HG03097 (cell line): ENCODE results near the gene SEMA3E.
A peak's percentile ranks its signal among the peaks of the same experiment; 100 is the strongest.
"Not testable (repeated sequence)": the region's sequence is repeated elsewhere in the genome, so short reads cannot be mapped to it uniquely, and the experiment has no call there.

ENCODE experiments used
- ATAC-seq: cut with Tn5 transposase; IDR thresholded peaks from one replicate; pipeline ENCODE4 v1.9.1; 2021; ENCODE audit not compliant: unreplicated experiment, low FRiP score

SEMA3E gene

DNA sequence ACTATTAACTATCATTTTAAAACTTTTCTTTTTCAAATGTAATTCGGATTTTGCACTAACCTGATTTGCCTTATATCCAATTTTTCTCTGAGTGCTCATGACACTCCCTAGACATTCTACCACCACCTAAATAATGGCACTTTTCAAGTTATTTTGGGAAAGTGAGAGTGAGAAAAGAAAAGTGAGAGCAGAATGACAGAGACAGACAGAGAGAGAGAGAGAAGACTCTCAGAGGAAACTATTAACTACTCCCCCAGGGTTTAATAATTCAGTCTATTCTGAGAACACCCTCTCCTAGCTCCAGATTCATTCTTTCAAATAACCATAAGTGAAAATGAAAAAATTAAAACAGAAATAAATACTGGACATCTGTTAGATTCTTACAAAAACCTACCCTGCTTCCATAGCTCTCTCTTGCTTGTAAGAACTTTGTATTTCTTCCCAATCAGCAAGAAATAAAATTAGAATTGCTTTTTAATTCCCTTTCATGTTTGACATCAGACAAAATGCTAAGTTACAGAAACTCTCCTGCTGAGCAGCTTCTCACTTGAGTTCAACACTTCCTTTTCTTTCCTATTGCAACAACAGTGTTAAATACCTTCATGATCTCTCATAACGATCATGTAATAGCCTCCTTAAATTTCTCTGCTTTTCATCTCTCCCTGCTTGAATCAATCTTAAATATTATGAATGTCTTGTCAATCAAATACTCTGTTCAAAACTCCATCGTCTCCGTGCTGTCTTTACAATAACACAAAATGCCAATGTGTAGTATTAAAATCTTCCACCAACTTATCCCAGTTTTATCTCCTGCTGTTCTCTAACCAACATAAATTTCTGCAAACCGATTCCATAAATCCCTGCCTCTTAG, 191.7 kb downstream of the SEMA3E start:
- ATAC-seq, result peak; percentile 54

DNA sequence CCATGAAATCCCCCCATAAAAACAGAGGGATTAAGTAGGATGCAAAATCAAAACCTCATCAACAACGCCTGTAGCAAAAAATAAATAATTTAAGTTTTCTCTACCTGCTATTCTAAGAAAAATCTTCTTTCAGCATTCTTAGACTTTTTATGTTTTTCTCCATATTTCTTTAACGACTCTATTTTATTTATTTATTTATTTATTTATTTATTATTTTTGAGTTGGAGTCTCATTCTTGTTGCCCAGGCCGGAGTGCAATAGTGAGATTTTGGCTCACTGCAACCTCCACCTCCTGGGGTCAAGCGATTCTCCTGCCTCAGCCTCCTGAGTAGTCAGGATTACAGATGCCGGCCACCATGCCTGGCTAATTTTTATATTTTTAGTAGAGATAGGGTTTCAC, 192.5 kb downstream of the SEMA3E start:
- no peak for ATAC-seq

DNA sequence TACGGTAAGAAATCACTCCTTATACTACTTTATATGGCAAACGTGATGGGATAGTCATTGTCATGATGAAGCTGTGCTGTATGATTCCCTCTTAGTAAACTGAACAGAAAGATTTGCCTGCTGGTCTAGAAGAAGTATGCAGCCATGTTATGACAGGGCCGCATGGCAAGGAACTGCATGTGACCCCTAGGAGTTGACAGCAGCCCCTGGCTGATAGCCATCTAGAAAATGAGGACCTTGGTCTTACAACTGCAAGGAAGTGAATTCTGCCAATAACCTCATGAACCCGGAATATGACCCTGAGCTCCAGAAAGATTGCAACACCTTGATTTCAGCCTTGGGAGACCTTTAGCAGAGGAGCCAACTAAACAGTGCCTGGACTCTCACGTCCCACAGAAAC, 193.3 kb downstream of the SEMA3E start:
- no peak for ATAC-seq

DNA sequence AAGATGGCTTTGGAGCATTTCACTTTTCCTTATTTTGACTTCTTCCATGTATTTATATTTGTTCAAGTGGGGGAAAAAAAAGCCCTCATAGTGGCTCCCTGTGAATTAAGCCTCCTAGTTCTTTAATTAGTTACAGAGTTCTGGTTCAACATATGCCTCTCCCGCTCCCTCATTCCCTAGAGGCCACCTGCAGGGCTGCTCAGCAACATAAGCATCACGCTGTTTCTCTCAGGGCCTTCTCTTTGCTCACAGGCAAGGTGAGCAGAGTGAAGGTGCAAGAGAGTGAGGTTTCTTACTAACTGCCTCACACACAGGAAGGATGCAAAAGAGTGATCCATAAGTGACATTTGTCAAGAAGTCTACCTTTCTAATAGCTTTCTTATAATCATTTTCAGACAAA, 196.7 kb downstream of the SEMA3E start:
- ATAC-seq, result no peak

DNA sequence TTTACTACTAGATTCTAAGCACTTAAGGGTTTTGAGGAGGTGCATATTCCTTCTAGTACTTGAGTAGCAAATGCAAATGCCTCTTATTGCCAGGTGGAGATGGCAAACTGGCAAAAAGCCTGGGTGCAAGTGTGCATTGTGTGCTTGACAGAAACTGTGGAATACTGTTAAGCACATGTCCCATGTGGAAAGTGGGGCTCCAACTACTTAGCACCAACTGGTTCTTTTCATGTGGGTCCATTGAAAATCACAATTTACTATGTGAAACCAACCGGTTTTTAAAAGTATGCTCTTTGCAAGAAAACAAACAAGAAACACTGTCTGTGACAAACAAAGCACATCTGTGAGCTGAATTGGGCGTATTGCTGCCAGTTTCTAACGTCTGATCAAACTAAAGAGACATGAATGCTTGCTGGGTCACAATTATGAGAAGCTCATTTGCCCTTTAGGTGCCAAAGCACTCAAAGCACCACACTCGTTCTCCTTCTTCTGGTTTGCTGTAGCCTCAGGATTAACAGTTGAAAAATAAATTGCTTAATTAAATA, 197.4 kb downstream of the SEMA3E start:
- no peak for ATAC-seq

DNA sequence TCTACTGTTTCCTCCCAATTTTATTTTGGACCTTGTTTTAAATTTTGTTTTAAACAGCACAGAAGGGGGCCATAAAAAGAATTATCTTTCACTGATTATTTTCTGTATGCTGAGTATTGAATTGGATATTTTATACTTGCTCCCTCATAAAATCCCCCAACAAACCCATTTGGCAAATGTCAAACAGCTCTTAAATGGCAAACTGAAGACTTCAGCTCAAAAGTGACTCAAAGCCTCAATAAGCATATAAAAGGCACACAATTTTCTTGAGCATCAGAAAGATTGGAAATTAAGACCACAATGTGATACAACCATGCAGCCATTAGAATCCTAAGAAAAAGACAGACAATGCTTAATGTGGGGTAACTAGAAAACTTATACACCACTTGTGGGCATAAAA, 199.2 kb downstream of the SEMA3E start:
- ATAC-seq, result no peak

DNA sequence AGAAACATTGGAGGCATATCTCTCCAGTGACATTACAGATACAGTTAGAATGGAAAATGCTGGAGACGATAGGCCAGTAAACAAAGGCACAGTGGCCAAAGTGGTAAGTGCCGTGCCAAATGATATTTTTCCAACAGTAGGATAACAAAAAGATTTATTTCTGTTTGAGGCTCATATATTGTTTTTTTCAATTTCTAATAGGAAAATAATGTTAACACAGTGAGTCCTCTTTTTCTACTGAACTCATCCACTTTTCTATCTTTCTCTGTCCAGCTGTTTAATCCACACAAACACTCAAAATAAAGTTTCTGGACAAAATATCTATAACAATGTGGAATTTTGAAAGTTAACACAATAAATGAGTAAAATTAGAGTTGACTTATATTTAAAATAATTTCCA, 201.3 kb downstream of the SEMA3E start:
- no peak for ATAC-seq

DNA sequence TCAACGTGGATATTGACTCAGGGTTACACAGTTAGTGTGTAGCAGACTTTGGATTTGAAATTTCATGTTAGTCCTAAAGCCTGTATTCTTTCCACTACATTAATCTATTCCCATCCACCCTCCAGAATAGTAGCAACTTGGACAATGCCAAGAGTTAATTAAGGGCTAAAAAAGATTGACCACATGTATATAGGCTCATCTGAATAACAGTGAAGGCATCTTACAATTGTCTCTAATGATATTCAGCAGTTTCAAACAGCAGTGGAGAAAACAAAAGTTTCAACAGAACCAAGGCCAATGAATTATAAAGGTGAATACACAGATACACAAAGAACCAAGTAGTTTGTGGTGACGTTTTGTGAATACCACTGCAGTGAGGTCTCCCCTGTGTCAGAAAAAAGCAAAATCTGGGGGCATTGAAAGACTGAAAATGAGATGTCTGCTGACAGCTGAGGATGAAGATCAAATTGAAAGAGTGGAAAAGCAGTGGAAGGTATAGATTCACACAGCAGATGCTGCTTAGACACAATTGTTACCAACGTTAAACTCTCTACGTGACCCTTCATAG, 202.8 kb downstream of the SEMA3E start:
- ATAC-seq, result no peak

DNA sequence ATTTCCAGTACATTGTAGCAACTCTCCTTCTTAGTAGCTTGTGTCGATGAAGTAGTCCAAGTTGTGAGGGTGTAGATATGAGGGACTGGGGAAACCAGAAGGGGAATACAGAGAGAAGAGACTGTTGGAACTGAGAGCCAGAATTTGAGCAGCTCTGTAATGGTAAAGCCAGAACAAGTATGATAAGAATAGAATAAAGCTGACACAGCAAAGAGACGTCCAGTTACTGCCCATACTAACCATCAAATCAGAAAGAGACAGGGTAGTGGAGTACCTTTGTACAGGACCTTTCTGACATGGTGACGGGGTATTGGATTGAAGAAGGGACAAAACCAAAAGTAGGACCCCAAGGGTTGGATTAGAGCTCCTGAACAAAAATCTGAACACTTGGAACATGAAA, 206.0 kb downstream of the SEMA3E start:
- no peak for ATAC-seq

DNA sequence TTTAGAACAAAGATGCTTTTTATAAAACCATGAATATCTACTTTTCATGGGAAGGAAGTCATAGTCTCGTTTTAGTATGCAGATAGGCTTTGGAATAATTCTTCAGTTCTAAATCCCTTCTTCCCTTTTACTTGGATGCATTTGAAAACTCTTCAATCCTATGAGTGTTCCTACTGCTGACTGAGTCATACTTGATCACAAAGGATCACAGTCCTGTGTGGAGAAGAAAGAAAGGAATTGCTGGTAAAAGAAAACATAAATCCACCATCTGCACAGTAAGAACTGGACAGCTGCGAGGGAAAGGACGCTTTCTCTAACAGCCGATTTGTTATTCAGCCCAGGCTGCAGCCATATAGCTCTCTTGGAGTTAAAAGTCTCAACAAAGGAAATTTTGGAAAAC, 209.9 kb downstream of the SEMA3E start:
- no peak for ATAC-seq

DNA sequence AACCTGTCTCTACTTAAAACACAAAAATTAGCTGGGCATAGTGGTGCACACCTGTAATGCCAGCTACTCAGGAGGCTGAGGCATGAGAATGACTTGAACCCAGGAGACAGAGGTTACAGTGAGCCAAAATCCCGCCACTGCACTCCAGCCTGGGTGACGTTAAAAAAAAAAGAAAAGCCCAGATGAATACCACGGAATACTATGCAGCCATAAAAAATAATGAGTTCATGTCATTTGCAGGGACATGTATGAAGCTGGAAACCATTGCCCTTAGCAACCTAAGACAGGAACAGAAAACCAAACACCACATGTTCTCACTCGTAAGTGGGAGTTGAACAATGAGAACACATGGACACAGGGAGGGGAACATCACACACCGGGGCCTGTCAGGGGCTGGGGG, 218.7 kb downstream of the SEMA3E start:
- ATAC-seq, result not testable (repeated sequence)

DNA sequence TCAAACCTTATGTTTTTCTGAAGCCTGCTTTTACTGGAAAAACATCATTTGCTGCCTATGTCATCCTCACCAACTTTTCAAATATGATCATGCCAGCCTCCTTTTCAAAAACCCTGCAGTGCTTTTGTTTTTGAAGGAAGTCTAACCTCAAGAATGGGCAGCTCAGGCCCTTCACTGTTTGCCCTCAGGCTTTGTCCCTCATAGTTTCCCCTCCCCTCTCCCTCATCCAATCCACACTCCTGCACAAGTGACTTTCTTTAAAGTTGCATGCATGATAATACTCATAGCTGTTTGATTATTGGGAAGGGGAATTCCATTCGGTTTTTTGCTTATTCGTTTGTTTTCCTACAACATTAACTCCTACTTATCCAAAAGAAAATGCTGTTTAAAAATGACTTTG, 219.4 kb downstream of the SEMA3E start:
- no peak for ATAC-seq

DNA sequence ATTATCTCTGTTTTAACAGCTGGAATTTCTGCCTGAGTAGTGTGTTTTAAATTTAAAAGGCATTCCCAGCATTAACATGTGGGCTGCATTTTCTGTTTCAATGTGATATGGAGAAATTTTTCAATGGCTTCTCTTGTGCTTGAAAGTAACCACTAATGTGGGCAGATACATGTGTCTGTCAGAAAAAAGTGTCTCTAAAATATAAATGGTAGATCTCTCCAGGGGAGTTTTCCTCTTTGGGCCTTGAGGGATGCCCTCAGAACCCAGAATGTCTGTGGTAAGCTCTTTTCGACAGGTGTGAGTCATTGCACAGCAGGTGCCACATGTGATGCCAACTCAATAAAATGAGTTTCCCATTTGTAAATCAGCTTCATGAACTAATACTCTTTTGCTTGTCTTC, 221.1 kb downstream of the SEMA3E start:
- no peak for ATAC-seq

DNA sequence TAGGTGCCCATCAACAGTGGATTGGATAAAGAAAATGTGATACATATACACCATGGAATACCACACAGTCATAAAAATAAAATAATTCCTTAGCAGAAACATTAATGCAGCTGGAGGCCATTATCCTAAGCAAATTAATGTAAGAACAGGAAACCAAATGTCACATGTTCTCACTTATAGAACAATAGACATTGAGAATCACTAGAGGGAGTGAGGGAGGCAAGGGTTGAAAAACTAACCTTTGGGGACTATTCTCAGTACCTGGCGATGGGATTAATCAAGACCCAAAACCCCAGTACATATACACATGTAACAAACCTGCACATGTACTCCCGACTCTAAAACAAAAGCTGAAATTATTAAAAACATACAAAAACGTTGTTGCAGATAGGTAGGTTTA, 222.6 kb downstream of the SEMA3E start:
- no peak for ATAC-seq

DNA sequence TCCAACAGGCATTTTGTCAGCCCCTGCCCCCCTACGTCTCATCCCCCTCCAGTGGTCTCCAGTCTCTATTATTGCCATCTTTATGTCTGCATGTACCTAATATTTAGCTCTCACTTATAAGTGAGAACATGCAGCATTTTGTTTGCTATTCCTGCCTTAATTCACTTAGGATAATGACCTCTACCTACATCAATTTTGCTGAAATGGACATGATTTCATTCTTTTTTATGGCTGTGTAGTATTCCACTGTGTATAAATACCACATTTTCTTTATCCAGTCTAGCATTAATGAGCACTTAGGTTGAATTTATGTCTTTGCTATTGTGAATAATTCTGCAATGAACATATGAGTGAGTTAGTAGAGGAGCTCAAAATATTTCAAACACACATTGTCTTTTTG, 229.9 kb downstream of the SEMA3E start:
- no peak for ATAC-seq

DNA sequence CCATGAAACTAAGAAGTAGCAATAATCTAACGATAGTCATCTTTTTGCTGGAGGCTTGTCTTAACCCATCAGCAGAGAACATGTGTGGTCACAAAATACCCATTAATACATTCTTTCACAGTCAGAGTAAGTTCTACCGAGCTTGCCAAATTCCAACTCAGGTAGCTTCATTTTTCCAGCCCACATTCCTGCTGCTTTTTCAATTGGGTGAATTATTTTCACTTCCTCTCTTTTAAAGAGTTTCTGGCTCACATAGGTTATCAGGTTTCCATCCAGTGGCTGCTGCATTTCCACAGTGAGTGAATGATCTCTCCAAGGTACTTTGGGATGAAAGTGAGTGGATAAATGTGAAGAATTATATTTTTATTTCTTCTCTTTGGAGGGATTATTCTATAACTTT, 233.1 kb downstream of the SEMA3E start:
- no peak for ATAC-seq

DNA sequence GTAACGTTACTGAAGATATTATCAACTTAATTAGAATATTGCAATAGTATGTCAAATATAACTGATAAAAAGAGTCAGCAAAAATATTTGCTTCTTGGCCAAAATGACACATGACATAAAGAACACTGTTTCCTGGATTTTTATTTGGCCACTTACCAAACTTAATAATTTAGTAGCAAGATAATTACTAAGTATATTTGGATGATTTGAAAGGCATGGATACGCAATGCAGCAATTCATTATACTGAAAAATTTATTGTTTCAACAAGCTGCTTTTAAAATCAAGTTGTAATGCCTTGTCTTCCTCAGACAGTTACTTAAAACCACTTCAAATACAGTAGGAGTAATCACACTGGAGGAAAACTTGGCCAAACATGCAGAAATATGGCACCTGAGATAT, 234.0 kb downstream of the SEMA3E start:
- ATAC-seq, result no peak

DNA sequence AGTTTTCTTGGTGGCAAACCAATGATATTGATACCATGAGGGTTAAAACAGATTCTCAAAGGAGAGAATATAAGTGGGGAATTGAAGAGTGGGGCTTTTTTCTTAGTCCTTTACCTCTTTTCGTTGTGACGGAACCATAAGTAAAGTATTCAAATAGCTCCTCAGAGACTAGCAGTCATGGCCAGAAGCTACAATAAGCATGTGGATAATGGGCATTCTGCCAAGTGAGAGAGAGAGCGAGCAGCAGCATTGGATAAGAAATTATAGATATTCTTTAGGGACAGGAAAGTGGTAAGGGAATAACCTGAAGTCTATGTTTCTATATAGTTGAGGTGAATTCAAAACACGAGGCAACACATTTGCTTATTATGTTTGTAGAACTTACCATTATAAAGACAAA, 235.1 kb downstream of the SEMA3E start:
- no peak for ATAC-seq

DNA sequence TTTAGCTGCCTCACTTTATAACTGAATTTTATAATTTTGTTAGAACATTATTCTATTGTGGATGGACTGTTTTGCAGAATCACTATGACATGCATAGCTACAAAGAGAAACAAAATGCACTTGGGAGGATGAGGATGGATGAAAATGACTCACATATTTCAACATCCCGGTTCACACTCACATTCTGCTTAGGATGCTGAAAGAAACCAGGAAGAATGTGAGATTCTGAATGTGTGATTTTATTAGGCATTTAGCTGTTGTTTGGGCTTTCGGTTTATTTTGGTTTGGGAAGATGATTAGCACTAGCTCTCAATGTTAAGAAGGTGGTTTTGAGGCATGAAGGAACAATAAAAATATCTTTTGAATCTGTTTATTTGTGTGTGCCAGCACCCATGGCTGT, 235.5 kb downstream of the SEMA3E start:
- no peak for ATAC-seq

DNA sequence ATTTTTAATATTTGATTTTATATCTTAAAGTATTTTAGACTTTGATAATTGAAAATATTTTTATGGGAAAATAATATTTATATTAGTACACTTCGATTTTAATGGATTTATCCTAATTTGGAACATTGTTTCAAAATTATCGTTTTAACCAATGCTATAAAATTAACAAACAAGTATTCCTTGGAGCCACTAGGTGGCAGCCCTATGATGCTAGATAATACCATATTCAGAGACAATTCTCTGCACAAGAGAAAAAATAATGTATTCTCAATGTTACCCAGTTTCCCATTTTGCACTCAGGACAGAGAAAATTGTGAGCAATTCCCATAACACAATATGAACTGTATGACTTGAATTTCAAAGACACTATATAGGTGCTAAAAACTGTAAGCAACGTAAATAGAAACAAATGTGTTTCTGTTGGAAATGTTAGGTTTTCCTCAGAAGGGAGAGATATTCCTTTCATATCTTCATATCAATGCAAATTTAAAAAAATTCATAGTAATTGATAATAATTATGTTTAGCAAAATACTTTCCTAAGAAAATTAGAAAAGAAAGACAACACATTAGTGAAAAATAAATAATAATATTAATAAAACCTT, 237.8 kb downstream of the SEMA3E start:
- ATAC-seq, result no peak

DNA sequence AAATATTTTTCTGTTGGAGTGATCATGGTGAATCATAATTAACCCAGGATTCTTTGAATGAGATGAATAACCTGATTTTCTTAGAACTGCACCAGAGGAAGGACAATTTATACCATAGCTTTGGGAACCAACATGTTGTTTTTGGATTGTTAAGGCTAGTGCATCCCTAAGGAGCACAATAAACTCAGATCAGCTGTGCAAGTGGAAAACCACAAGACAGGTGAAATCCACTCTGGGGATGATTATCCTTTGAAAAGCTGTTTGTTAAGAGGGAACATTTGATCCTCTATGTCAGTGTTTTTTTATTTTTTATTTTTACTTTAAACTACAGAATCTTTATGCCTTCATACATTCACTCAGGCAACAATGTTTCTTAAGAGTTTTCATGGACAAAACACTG, 254.2 kb downstream of the SEMA3E start:
- ATAC-seq, result no peak

DNA sequence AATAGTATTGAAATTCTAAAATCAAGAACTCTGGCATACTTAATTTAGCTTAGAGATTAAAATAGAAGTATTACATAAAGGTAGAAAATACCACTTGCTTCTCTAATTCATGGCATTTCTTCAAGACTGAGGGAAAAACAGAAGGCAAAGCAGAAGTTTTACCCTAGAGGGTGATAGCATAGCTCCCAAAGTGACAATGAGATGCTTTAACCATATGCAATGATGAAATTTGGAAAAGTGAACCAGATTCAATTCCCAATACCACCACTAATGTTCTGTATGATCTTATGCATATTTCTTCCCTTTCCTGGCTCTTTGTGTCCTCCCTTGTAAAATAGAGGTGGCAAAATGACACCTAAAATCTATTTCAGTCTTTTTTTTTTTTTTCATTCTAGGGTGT, 260.5 kb downstream of the SEMA3E start:
- no peak for ATAC-seq
